OCI-M1 (cell line): ENCODE data around the gene FGD3.

Source experiments
- DNase-seq: peaks from one replicate; lab custom pipeline; 2025; lab: John Stamatoyannopoulos, UW

Gene FGD3

DNA sequence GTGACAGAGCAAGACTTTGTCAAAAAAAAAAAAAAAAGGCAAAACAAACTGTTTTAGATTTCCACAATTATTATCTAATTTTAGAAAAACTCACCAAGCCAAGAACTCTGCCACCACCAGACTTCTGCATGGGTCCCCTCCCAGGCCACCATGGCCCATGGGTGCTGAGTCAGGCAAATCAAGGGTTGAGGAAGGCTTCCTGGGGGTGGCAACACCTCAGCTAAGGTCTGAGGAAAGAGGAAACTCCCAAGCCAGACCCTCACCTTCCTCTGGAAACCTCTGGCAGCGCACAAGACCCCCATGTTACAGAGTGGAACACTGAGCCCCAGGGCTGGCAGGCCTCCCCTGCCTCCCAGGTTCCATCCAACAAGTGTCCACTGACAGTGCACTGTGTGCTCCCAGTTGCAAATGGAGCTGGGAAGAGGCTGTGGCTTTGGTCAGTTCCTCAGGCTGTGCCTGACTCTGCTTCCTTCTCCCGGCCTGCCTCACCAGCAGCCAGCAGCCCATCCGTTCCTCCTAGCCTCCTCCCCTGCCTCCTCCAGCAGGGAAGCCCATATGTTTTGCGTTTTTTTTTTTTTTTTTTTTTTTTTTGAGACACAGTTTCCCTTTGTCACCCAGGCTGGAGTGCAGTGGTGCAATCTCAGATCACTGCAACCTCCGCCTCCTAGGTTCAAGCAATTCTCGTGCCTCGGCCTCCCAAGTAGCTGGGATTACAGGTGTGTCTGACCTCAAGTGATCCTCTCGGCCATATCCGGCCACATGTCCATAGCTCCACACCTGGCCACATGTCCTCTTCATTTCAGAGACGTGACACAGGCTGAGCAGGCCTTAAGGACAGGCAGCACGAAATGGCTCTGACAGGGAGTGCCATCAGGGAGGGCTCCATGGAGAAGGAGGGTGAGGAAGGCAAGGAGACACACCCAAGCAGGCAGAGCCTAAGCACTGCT is 107.7 kb downstream of the FGD3 start:
- no peak for DNase-seq

DNA sequence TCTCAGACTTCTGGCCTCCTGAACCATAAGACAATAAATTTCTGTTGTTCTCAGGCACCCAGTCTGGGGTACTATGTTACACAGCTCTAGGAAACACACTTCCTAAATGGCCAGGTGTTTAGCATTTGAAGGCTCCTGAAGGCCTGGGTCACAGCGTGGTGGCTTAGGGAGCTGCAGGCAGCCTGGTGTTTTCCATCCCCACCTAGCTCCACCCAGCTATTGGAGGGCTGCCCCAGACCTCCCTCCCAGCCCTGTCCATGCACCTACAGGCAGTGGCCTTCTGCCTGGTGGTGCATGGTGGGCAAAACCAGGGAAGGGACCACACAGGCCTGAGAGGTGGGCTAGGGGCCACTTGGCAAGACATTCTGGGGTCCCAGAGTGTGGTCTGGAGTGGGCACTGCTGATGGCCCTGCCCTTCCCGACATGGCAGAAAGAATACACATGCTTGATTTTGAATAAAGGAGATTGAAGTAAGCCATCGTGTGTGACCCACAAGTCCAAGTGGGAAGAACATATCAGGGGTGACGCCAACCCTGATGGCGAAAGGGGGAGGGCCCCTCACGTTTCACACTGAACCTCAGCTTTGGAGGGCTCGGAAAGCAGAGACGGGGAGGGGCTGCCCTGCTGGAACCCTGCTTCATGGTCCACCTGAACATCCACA is 109.8 kb downstream of the FGD3 start:
- no peak for DNase-seq

DNA sequence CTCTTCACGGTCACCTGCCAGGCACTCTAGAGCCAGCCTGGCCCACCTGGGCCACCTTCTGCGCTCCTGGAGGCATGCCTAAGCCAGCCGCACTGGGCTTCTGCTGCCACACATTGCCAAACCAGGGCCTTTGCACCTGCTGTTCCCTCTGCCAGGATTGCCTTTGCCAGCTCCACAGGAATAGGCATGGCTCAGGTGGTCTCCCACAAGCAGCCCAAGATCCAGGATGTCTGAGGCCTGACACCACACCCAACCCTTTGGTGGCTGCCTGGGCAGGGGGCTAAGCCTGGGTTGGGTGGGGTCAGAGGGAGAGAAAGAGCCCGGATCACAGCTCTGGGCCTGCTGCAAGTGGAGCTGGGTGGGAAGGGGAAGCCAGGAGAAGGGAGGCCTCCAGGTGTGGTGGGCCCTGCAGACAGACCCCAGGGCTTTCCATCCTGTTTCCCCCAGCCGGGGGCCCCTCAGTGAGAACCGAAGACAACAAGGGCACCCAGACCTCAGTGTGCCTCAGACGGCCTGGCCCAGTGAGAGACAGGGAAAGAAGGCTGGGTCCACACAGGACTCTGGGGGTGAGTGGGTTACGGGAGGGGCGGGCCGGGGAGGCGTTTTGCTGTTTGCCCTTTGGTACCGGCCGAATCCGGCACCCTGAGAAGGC is 110.5 kb downstream of the FGD3 start:
- DNase-seq, result no peak

DNA sequence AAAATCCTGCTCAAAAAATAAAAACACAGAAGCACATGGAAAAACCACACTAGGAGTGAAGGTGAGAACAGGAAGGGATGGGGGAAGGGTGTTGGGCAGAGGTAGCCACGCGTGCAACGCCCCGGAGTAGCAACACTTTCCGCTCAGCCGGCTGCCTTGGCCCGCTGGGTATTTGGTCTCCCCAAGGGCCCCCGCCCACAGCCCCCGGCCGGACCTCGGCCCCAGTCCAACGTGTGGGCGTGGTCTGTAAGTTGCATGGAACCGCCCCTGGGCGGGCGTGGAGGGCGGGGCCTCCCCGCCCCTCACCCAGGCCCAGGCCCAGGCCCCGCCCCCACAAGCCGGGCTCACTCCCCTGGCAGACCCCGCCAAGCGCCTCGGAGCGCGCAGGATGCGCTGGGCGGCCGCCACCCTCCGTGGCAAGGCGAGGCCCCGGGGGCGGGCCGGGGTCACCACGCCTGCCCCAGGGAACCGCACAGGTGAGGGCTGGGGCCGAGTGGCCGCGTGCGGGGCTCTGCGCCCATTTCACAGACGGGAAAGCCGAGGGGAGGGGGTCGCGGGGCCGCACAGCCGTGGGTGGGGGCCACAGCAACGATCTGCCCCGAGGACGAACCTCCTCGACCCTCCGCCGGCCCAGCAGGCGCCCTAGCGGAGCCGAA is 111.2 kb downstream of the FGD3 start, which contains the start of gene SUSD3:
TSS of gene SUSD3 (plus strand) at position 347 of the 656 bp plus-strand sequence. CDS start at position 389, 42 bp downstream.
- DNase-seq, result no peak

DNA sequence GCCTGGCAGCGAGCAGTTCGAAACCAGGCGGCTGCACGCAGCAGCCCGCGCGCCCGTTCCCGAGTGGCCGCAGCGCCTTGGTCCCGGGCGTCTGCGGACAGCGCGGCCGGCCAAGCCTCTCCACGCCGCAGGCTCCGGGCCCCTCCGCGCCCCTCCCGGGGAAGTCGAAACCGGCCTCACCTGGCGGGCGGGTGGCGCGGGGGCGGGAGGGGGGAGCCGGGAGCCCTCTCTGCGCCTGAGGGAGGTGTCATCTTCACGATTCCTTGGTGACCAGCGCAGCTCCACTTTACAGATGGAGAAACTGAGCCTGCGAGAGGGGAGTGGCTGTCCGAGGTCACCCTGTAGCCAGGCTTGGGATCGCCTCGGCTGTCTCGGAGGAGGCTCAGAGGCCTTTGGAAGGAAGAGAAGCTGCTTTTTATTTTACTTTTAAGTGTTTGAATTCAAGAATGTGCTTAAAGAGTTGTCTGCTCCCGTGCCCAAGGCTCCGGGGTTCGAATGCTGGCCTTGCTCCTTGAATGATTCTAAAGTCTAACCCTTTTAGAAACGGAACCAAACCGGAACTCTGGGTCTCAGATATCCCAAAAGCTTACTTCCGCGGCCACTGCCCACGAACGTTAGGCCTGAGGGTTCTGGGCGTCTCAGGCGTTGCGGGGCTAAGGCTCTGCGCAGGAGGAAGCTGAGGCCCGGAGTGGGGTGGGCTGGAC is 111.8 kb downstream of the FGD3 start:
- DNase-seq, result no peak

DNA sequence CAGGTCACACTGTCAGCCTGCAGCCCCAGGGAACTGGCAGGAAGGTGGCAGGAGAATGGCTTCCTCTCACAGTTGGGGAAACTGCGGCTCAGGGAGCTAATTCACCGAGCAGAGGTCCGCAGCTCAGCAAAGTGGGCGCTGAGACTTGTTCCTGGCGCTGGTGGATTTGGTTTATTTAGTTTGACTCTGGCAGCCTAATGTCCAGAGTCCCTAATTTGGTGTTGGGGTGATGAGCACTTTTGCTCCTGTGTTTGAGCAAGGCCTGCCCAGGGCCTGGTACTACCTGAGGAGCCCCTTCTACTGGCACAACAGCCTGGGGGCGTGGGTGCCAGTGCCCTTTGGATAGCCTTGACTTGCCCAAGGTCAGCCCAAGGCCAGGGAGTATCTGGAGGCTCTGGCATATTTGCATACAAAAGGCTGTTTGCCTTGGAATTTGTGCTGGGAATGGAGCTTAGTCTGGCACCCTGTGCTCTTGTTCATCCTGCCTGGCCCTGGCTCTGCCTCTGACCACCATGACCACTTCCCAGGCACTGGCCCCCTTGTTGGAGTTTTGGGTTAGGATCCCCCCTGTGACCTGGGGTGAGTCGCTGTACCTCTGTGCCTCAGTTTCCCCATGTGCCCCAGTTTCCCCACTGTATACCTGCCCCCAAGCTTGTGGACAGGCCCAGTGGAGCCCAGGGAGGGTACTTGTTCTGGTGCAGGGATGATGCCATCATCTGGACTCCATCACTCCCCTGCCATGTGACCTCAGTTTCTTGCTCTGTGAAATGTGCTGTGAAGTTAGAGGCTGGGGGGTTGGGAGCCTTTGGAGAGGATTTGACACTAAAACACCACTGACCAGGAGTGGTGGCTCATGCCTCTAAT is 112.6 kb downstream of the FGD3 start:
- DNase-seq, result no peak

DNA sequence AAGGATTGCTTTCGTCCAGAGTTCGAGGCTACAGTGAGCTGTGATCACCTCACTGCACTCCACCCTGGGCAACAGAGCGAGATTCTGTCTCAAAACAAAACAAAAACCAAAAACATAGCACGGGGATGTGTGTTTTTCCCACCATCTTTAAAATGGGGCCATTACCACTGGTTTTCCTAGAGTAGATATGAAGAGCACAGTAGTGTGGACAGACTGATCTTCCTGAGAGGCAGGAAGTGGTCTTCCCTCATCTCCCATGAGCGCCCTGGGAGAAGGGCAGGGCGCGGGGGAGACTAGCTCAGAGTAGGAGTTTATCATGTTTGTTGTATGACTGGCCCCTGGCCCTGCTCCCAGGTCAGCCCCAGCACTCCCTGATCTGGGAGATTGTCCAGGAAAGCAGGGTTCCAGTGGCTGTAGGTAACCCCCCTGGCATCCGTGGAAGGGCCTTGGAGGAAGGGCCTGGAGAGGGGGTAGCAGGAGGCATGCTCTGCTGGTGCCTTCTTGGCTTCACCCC is 113.5 kb downstream of the FGD3 start:
- DNase-seq, result no peak

DNA sequence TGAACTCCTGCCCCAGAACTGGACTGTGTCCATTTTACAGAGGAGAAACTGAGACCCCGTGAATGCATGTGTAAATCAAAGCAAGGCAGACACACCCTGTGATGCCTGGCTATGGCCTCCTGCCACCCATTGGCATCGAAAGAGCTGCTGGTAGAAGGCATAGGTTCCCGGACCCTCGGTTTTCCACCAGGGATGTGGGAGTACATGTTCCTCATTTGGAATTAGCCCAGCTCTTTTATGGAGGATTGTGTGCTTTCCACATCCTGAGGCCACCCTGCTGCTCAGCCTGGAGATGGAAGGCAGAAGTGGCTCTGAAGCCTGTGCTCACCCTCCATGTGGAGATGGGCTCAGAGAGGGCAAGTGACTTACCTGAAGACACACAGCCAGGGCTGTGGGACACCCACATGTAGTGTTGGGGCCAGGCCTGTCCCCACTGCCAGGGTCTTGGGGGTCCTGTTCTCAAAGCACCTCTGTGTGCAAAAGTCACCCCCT is 114.0 kb downstream of the FGD3 start:
- DNase-seq, result no peak

DNA sequence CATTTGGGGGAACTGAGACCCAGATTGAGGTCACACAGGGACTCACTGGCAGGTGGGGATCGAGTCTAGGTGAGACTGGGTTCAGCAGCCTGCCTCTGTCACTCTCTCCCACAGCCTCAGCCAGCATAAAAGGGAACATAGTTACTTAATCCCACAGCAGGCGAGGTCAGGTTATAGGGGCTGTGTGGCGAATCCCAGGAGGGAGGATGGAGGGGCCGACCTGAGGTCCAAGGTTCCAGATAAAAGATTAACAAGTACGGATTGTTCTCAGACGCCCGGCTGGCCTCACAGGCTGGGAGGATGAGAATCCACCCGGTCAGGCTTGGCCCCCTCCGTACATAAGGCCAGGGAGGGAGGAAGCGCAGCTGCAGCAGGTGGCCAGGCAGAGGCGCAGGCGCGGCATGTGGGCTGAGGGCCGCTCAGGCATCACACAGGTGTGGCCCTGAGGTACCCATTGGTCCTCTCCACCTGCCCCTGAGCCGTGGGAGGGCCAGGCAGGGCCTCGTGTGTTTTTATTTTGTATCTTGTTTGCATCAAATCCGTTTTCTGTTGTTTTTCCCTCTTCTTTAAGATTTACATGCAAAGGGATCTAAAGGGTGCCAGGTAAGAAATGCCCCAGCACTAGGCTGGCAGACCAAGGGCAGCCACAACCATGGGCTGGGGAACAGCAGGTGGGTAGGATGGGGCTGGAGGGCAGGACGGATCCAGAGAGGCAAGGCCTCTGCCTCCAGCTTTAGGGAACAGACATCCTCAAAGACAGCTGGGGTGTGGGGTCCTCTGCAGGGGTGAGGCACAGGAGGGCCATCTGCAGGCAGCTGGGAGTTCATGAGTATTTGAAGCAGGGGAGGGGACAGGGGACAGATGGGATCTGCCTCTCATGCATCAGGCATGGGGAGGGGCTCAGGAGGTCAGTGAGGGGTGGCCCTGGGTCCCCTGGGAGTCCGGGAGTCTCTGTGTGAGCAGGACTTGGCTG is 114.8 kb downstream of the FGD3 start:
- no peak for DNase-seq

DNA sequence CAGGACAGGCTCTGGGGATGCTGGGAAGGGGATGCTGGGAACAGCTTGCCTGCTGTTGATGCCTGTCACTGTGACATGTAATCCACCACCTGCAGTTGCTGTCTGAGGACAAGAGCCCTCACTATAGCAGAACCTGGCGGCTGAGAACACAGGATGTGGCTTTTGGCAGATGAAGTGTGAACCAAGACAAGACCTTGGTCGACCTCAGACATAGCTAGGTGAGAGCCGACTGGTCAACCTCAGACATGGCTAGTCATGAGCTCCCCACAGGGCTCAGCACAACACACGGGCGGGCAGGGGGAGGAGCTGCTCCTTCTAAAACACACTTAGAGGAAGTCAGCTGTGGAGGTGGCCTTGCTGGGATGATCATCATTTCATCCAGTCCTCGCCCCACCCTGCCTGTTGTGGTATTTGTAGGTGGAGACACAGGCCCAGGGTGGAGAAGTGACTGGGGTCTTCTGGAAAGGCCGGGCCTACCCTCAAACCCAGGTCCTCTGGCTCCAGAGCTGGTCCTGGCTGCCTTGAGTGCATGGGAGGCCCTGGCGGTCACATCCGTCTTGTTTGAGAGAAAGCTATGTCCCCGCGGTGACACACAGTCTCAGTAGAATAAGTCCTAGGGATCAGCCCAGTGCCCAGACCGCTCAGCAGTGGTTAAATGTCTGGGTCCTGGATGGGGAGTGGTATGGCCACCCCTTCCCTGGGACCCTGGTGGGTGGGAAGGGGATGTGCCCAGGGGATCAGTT is 117.2 kb downstream of the FGD3 start:
- peak; percentile 83 for DNase-seq

DNA sequence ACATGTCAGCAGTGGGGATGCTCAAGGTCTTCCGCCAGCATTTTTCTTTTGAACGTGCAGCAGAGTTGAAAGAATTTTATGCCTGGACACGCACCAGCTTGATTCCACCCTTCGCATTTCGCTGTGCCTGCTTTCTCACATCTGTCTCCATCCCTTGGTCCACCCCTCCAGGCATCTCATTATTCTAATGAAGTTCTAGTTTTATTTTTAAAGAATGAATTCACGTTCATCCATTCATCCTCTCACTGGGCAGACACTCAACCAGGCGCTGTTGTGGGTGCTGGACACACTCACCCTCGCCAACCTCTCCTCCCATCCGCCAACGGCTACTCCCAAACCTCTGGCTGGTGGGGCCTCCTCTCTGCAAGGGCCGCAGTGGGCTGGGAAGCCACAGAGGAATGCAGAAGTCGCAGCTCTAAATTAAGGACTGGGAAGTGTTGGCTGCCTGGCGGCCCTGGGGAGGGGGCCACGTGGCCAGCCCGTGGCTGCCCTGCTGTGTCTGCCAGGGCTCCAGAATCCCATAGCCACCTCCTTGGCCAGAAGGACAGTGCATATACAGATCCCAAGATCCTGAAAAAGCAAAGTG is 117.9 kb downstream of the FGD3 start:
- no peak for DNase-seq

DNA sequence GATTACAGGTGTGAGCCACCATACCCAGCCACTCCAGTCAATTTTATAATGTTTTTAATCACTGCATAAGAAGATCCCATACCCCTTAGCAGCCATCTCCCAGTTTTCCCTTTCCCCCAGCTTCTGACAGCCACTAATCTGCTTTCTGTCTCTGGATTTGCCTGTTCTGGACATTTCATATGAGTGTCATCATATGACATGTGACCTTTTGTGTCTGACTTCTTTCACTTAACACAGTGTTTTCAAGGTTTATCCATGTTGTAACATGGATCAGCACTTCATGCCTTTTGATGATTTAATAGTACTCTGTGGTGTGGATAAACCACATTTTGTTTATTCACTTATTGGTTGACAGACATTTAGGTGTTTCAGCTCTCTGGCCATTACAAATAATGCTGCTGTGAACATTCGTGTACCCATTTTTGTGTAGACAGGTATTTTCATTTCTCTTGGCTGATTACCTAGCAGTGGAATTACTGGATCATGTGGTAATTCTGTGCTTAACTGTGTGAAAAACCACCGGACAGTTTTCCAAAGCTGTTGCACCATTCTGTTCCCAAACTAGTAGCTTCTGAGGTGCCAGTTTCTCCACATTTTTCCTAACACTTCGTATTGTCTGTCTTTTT is 119.8 kb downstream of the FGD3 start:
- peak; percentile 51 for DNase-seq

DNA sequence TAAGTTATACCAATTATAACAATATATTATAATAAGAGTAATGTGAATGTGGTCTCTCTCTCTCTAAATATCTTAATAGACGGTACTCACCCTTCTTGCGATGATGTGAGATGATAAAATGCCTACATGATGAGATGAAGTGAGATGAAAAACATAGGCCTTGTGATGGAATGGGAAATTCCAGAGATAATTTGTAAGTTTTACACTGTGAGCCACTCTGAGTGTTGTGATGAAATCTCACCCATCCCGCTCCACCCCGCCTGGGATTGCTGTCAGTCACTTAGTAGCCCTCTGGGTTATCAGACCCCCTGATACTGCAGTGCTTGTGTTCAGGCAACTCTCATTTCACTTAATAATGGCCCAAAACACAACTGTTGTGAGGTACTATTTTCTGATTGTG is 121.6 kb downstream of the FGD3 start:
- DNase-seq, result no peak

DNA sequence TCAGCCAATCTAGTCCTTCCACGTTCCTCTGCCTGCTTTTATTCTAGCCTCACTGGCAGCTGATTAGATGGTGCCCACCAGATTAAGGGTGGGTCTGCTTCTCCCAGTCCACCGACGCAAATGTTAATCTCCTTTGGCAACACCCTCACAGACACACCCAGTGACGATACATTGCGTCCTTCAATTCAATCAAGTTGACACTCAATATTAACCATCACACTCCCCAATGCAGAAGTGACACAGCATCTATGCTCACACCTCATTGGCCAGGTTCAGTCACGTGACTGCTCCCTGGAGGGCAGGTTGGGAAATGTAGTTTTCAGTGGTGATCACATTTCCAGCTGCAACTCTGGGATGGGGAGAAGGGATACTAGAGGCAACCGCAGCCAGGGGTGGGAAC is 124.1 kb downstream of the FGD3 start:
- peak; percentile 63 for DNase-seq

DNA sequence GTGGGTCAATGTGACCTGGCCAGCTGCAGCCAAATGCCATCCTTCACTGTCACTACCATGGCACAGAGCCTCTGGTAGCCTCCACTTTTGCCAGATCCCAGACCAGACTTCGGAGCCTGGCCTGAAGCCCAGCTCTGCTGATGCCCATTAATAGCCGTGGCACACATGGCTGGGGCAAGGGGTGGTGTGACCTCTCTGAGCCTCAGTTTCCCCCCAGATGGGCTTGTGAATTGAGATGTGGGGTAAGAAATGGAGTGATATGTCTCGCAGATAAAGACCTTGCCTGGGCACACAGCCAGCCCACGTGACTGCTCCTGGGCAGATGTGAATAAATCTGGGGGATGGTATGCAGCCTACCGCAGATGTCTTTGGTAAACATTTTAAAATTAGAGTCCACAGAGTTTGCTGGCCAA is 125.1 kb downstream of the FGD3 start:
- peak; percentile 36 for DNase-seq

DNA sequence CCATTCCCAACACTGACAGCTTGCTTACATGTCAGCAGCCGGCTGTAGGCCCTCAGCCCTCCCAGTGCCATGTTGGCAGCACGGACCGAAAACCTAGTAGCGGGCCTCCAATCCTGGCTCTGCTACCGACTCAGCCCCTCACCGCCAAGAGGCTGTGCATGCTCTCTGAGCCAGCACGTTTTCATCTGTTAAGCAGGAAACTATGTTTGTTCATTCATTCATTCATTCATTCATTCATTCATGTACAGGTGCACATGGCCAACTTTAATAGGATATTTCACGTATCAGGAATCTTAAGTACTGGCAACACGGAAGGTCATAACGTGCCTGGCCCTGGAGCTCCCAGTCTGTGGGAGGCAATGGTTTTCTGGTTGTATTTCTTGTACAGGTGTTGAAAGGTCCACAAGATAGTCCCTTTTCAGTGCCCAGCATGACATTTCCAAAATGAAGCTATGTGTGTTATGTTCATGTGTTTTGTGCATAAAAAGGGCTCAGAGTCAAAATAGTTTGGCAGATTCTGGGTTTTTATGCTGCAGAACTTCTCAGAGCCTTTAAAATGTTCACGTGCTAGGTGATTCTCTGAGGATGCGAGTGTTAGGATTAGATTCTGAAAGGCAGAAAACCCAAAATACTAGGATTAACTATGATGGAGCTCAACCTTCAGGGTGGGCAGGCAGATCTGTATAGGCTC is 128.9 kb downstream of the FGD3 start:
- no peak for DNase-seq

DNA sequence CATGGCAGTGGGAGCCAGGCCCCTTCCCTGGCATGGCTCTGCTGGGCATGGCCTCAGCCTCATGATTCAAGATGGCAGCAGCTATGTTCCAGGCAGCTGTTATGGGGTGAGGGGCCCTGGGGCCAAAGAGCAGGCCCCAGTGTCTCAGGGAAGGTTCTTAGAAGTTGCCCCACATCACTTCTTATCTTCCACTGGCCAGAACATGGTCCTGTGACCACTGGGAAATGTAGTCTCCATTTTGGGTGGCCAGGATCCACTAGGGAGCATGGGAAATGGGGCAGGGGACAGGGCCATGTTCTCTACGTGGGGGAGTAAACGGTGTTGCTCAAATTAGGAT is 129.4 kb downstream of the FGD3 start:
- no peak for DNase-seq
